ENCODE data around the gene HAVCR2.
"Not testable (repeated sequence)": the region's sequence is repeated elsewhere in the genome, so short reads cannot be mapped to it uniquely, and the experiment has no call there.

The HAVCR2 gene

DNA sequence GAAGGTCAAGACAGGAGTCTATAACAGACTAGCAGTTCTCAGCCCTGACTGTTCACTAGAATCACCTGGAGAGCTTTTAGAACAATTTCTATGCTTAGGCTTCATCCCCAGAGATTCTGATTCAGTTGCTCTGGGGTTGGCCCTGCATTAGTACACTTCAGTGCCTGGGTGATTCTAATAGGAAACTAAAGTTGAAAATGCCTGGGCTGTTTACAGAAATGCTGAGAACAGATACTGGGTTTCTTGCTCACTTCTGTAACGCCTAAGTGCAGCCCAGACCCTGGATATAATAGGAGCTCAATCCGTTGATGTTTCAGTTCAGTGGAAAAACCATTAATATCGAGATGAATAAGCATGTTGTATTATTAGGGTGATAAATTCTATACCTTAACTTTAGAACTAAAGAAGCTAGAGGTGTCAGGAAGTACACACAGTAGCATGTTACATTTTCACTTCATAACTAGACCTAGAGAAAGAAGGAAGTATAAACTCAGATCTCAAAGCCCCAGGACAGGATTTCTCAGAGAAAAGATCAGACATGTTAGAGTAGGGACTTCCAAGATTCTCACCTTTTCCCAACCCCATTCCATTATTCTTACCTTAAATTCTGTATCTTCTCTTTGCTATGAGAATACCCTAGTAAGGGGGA is 20.4 kb downstream of the HAVCR2 start:
- no peak for DNase-seq

DNA sequence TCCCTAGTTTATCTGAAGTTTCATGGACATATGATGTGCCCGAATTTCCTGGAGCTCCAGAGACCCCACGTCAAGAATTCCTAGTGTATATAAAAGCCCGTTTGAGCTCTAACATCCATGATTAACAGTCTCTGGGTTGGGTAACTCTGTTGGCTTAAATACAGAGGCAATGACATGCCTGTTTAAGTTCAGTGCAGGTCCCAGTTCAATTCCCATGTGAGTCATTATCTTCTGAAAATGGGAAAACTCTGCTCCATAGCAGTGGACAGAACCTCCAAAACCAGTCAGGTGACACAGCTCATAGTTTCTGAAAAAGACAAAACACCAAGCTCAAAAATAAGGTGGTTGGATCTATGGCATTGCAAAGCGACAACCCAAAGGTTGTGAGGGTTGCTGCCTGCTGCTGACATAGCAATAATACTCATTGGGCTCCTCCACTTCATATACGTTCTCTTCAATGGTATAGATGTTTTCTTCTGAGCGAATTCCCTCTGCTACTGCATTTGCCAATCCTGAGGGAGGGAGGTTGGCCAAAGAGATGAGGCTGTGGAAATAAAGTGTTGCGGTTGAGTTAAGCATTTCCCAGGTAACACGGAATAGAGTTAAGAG is 22.0 kb downstream of the HAVCR2 start:
- no peak for DNase-seq

DNA sequence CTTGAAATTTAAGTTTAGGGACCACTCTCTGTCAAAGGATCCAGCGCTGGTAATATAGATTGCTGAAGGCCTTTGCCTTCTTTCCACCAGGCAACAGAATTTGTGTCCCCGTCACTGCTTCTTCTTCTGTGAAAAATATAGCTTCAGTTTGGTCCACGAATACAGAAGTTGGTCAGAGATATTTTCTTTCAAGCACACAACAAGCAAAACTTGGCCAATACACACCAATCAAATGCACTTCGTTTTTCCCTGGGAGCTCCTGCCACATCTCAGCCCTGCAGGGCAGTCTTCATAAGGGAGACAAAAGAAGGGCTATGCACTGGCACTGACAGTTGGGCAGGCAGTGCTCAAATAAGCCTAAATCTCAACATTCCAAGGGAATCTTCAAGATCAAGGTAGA is 22.9 kb downstream of the HAVCR2 start:
- no peak for DNase-seq

DNA sequence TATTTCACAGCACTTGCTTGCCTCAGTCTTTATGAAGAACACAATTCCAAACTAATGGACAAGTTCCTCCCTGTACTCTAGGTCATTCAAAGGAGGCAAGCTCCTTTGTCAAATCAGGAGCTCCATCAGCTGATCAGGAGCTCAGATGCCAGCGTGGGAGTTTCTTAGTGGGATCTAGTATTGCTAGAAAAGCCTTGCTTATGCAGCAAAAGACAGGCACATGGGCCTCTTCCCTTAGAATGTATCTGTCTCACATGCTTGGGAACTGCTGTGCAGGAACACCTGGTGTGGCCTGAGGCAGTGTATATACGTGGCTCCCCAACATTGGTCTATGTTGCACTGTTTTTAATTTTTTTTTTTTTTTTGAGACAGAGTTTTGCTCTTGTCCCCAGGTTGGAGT is 28.6 kb downstream of the HAVCR2 start:
- no peak for DNase-seq

DNA sequence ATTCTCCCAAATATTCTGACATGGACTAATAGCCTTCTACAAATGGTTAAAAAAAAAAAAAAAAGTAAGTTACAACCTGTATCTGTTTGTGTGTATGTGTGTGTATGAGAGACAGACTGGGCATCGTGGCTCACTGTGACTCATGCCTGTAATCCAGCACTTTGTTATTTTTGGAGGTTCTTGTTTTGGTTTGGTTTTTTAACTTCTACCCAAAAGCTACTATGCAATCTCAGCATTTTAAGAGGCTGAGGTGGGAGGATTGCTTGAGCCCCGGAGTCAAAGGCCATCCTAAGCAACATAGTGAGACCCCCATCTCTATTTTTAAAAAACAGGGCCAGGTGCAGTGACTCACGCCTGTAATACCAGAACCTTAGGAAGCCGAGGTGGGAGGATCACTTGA is 32.3 kb downstream of the HAVCR2 start:
- peak in 1 of 5 experiments; percentile 65 for DNase-seq

DNA sequence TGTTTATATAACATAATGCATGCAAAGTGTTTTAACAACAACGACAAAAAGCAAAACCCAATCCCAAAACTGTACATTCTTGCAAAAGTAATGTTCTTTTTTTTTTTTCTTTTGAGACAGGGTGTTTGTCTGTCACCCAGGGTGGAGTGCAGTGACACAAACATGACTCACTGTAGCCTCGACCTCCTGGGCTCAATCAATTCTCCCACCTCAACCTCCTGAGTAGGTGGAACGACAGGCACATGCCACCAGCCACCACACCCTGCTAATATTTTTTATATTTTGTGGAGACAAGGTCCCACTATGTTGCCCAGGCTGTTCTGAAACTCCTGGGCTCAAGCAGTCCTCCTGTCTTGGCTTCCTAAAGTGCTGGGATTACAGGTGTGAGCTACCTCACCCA is 36.3 kb downstream of the HAVCR2 start:
- DNase-seq = no peak

DNA sequence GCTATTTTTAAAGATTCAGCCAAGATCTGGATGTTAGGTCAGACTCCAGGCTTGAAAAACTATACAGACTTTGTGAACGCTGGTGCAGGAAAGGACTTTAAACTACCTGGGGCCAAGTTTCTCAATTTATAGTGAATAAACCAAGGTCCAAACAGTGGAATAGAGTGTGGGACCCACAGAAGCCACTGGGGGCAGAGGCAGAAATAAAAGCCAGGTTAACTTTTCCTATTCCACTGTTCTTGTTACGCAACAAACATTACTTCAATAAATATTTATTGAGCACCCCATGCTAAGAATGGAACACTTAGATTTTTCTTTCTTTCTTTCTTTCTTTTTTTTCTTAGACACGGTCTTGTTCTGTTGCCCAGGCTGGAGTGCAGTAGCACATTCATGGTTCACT is 38.9 kb downstream of the HAVCR2 start:
- no peak for DNase-seq

DNA sequence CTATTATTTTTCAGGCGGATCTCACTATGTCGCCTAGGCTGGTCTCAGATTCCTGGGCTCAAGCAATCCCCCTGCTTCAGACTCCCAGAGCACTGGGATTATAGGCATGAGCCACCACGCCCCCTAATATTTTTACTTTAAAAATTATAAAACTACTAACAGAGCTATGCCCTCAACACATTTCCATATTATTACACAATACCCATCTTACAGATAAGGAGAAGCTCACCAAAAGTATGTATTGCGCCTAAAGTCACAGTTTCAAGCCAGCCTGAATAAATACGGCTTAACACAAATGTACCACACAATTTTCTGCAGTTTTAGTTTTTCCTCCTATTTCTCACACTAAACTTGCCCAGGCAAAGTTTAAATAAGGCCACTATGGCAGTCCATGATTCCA is 40.1 kb downstream of the HAVCR2 start:
- DNase-seq = no peak

DNA sequence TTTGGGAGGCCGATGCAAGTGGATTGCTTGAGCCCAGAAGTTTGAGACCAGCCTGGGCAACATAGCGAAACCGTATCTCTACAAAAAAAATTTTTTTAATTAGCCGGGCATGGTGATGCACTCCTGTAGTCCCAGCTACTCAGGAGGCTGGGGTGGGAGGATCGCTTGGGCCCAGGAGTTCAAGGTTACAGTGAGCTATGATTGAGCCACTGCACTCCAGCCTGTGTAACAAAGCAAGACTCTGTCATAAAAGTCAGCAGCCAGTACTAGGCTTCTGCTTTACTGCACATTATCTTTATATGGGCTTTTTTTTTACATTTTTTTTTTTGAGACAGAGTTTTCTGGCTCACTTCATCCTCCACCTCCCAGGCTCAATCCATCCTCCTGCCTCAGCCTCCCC is 40.5 kb downstream of the HAVCR2 start:
- no peak for DNase-seq

DNA sequence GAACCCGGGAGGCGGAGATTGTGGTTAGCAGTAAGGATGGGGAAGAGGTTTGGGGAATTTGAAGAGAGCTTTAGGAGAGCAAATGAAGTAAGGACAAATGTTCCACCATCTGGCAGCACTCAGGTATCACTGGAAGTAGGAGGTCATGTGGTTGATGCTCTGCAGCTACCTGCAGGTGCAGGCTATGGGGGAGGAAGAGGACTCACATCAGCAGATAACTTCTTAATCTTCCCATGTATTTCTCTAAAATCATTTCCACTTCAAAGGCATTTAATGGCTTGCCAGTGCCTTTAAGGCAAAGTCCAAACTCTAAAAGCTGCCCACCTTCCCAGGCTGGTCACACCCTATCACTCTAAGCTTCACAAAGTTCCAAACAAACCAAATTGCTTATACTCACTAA is 41.8 kb downstream of the HAVCR2 start:
- DNase-seq = no peak

DNA sequence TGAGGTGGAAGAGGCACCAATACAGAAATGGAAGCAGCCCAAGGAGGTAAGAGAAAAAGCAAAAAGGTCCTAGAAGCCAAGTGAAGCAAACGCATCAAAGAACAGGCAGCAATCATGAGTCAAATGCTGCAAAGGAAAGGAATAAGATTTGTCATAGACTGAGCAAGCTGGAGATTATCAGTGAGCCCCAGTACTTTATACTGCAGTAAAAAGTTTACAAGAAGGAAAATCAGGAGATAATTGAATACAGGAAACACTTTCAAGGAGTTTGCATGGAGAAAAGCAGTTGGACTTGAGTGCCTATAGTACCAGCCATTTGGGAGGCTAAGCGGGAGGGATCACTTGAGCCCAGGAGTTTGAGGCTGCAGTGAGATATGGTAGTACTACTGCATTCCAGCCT is 42.8 kb downstream of the HAVCR2 start:
- no peak for DNase-seq

DNA sequence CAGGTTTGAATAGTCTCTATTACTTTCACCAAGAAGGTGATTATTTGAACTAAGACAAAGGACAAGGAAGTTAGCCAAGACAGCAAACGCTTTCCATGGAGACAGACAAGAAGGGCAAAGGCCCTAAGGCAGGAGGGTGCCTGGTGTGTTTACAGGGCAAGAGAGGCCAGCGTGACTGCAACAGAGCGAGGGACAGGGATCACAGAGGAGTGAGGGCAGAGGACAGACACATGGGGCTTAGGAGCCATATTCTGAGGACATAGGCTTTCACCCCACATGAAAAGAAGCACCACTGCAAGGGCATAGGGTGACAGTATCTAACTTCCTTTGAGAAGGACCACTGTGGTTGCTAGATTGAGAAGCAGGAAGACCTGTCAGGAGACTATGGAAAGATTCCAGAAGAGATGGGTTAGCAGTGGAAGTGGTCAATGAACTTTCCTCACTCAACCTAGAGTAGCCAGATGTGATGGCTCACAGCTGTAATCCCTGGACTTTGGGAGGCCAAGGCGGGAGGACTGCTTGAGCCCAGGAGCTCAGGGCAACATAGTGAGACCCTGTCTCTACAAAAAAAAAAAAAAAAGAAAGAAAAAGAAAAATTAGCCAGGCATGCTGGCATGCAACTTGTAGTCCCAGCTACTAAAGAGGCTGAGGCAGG is 44.9 kb downstream of the HAVCR2 start:
- no peak for DNase-seq

DNA sequence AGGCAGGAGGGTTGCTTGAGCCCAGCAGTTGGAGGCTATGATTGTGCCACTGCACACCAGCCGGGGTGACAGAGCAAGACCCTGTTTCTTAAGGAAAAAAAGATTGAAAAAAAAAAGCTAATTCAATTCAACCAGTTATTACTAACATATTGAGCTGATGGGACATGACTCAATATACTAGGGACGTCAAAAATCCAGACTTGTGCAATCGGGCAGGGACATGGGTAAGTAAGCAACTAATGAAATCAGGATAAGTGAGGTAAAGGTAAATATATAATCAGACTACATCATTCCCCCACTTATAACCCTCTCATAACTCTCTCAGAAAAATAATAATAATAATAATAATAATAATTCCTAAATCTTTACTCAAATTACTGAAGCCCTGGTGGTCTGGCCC is 49.0 kb downstream of the HAVCR2 start:
- DNase-seq = no peak

DNA sequence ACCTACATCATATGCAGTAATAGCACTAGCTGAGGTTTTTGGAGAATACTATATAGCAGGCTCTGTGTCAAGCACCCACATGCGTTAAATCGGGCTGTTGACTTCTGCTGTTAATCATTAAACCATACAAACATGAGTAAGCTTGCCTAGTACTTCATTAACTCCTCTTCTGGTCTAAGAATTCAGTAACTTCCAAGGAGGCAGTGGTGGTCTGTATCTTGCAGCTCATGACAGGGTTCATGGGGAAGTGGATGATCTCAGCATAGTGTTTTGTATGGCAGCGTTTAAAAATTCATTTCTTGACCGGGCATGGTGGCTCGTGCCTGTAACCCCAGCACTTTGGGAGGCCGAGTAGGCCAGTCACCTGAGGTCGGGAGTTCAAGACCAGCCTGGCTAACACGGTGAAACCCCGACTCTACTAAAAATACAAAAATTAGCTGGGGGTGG is 49.7 kb downstream of the HAVCR2 start, which contains the start of gene HAVCR1:
Gene HAVCR1, minus strand, starts transcription at position 24 of the 447 bp plus-strand sequence. CDS start 1,173 bp downstream, outside the sequence.
- DNase-seq = no peak

DNA sequence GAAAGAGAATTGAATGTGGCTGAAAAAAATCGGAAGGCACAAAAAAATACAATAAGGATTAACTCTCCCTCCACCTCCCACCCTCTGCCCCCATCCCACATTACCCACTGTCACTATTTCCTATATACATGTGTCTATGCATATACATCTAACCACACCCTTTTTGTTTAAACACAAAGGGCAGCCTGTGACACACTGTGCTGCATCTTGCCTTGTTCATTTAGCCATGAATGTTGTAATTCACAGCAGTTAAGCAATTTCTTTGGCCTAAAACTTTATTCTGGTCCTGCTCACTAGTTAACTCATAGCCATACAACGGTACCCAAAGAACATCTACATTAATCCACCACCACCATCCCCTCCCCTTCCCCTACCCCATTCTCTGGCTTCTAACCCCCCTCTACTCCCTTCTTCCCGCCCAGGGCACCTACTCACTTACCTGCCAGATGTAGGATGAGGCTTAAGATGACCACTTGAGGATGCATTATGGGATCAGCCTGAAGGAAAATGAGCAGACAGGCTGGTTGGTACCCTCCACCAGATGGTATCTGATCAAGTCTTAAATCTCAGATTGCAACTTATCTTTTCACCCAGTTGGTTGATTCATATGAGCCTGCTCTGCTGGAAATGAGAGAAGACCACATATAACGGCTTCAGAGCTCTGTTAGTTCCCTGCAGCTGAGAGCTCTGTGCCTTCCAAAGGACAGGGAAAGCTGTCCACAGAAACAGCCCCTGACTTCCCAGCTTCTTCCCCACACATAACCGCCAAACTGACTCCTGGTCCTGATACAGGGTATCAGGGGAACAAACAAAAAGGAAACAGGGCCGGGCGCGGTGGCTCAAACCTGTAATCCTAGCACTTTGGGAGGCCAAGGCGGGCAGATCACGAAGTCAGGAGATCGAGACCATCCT is 51.1 kb downstream of the HAVCR2 start:
- no peak for DNase-seq

DNA sequence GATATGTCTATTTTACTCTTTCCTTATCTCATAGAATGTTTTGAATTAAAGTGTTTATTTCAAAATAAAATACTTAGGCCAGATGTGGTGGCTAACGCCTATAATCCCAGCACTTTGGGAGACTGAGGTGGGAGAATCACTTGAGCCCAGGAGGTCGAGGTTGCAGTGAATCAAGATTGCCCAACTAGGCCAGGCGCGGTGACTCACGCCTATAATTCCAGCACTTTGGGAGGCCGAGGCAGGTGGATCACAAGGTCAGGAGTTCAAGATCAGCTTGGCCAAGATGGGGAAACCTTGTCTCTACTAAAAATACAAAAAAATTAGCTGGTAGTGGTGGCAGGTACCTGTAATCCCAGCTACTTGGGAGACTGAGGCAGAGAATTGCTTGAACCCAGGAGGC is 52.0 kb downstream of the HAVCR2 start:
- not testable (repeated sequence) for DNase-seq

DNA sequence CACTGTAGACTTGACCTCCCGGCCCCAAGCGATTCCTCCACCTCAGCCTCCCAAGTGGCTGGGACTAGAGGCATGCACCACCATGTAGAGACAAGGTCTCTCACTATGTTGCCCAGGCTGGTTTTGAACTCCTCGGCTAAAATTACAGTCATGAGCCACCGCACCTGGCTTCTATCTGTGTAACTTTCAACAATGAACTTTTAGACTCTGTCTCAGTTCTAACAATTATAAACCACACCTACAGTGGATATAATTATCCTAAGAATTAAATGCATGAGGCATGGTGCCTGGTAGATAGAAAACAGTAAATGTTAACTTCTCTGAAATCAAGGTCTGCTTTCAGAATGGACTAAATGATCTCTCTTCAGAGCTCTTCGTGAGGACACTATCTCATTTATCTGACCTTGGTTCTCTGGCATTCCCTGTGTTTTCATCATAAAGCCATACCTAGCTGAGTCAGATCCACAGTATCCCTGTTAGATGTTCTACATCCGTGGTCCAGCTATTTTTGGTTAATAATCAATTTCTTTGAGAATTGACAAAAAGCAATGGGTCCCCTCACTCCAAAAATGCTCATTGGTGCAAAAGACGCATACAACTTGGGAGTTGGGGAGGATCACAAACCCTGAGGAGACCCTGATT is 57.1 kb downstream of the HAVCR2 start:
- DNase-seq = no peak

DNA sequence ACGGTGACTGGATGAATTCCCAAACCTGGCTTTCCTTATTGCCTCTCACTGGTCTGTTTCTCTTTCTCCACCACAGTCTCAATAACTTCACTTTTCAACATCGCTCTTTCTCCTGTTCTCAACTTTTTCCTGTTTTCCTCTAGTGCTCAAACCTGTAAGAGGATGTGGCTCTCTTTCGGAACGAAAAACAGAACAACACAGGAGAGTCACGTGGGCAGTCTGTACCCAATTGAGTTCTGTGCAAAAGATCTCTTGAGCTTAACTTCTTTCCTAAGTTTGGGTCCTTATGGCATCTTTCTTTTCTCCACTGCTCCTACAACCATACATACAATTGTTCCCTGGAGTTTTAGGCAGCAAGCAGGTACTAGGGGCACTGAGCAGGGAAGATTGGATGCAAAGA is 58.8 kb downstream of the HAVCR2 start:
- DNase-seq = peak in 1 of 5 experiments; percentile 40

DNA sequence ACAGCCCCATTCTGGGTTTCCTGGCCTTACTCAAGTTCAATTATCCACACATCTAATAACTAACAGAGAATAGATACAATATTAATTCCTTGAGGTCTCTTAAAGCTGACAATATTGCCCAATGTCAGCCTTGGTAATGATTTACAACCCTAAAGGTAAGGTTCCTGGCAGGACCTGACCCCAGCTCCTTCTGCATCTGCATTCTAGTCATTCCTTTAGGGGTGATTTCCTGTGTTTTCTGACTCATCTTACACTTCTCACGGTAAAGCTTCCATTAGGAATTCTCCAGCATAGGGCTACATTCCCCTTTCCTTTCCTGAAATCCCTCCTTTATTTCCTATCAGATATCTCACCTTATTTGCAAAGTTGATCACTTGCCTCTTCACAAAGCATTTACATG is 59.2 kb downstream of the HAVCR2 start:
- DNase-seq = no peak

DNA sequence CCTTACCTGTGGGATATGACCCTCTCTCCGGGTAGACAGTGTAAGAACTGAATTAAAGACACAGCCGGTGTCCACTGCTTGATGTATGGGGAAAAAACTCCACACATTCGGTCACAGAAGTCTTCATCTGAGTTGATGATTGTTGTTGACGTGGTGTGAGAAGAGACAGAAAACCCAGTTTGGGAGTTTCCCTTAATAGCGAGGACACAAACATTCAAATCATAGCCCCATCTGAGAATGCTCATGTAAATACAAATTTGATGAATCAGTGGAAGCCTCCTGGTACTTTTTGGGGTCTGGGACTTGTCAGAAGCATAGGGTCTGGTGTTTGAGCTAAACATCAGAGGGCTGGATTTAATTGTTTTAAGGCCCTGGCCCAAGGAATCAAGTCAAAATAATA is 60.9 kb downstream of the HAVCR2 start:
- DNase-seq = no peak

DNA sequence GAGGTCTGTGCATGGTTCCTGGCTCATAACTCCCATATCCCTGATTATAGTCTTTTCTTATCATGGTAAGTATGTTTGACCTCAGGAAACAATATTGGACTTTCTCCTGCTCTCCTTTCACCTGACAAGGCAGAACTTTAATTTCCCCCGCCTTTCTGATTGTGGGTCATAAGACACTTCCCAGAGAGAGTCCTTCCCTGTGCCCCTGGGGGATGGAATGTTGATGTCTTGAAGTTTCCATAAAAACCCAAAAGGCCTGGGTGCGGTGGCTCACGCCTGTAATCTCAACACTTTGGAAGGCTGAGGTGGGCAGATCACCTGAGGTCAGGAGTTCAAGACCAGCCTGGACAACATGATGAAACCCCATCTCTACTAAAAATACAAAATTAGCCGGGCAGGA is 61.8 kb downstream of the HAVCR2 start:
- DNase-seq = not testable (repeated sequence)

DNA sequence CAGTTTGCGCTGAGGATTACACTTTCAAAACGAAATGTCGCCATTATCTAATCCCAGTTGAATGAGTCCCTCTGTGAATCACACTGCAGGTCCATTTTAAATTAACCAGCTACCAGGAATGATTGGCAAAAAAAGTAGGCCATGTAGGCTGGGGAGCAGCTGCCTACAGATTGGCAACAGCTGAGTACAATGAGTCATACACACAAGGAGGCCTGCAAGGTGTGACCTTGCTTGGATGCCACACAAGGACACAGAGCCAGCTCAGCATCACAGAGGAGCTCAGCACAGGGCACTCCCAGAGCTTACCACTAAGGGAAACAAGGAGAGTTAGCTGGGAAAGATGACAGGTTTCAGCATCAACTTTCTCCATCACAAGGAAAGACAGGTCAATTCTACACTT is 62.8 kb downstream of the HAVCR2 start:
- DNase-seq = no peak

DNA sequence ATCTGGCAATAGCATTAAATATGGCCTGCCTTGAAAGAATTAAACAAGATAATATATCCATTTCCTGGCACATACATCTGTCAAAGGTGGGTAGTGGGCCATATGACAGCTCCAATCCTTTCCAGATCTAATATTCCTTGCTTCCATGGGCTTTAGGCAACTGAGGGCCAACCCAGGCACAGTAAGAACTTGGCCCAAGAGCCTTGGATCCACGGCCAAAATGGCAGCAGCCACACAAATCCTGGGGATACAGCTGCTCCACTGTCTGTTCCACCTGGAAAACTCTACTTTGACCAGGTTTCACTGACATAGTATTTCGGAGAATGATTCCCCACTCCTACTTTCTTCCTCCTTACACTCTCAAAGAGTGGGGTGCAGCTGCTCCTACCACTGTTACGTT is 63.2 kb downstream of the HAVCR2 start:
- DNase-seq = no peak

All from T-helper 2 cell (primary cell).